Measurements from ENCODE around the gene PRDM16. TPM values are rescaled to one million over a fixed set of nuclear protein-coding genes. Genes with fewer than 3 reads are reported as not detected.

PRDM16 gene
- total RNA-seq, 1 experiment from 2014 or later = 0.04 TPM

- ChIA-PET CTCF (no interaction called here), POLR2A (ENCODE audit: unreplicated experiment) (no interaction called here)
- Histone ChIP-seq H3K79me2 (ENCODE audit: low read length) (no peaks in the 10 kb centered on the region), H3K4me3 (ENCODE audit: low read length) (no peak overlapping the region), H3K27ac (ENCODE audit: low read length) (no peak overlapping the region), H3K9me3 (ENCODE audit: low read length) (no peaks in the 10 kb centered on the region), H4K20me1 (ENCODE audit: low read length) (no peaks in the 10 kb centered on the region), H3K9ac (ENCODE audit: low read length) (no peak overlapping the region), H3K27me3 (ENCODE audit: low read length) (peaks cover 100% of the 10 kb centered on the region), H3F3A (ENCODE audit: low read length, unreplicated experiment) (no peaks in the 10 kb centered on the region), H2AFZ (ENCODE audit: low read length) (no peak overlapping the region), H3K4me2 (ENCODE audit: low read length) (no peak overlapping the region), H3K36me3 (ENCODE audit: low read depth, low read length) (no peaks in the 10 kb centered on the region), H3K9me2 (replicated peaks; ENCODE audit: low read length) (no peaks in the 10 kb centered on the region), H3K4me1 (ENCODE audit: insufficient read depth, low read length) (0 out of 2 replicates have a peak, but pooled peaks cover 6% of the 10 kb centered on the region)
- no peak for DNase-seq
- no peak for TF ChIP-seq EZH2phosphoT487 (IDR thresholded peaks at IDR 0.05; ENCODE audit: borderline replicate concordance, low read length)
- TF ChIP-seq, protein P1, sequence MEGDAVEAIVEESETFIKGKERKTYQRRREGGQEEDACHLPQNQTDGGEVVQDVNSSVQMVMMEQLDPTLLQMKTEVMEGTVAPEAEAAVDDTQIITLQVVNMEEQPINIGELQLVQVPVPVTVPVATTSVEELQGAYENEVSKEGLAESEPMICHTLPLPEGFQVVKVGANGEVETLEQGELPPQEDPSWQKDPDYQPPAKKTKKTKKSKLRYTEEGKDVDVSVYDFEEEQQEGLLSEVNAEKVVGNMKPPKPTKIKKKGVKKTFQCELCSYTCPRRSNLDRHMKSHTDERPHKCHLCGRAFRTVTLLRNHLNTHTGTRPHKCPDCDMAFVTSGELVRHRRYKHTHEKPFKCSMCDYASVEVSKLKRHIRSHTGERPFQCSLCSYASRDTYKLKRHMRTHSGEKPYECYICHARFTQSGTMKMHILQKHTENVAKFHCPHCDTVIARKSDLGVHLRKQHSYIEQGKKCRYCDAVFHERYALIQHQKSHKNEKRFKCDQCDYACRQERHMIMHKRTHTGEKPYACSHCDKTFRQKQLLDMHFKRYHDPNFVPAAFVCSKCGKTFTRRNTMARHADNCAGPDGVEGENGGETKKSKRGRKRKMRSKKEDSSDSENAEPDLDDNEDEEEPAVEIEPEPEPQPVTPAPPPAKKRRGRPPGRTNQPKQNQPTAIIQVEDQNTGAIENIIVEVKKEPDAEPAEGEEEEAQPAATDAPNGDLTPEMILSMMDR (conservative IDR thresholded peaks at IDR 0.05; ENCODE audit: low read depth, low read length) = no peak
- TF ChIP-seq EZH2 (IDR thresholded peaks at IDR 0.05; ENCODE audit: low read length, unreplicated experiment) = no peak
- BruUV-seq (replicated peaks) = no TSS peak
- no peak for ATAC-seq
- intact Hi-C loops (cut with micrococcal nuclease) = no loop called here
Measured at GRCh38 chr1:3137111-3138100, 68.4 kb downstream of the PRDM16 start.

GRCh38 chr1:3138623-3139151, 69.7 kb downstream of the PRDM16 start:
- POLR2A ChIA-PET (ENCODE audit: unreplicated experiment) = no interaction called here
- H3K4me1 ChIP-seq (ENCODE audit: insufficient read depth, low read length) = 0 out of 2 replicates have a peak, but pooled peaks cover 4% of the 10 kb centered on the region
- no peak overlapping the region for H3K4me3 ChIP-seq (ENCODE audit: low read length)
- H3F3A ChIP-seq (ENCODE audit: low read length, unreplicated experiment) = no peaks in the 10 kb centered on the region
- H3K27ac ChIP-seq (ENCODE audit: low read length) = no peak overlapping the region
- BruUV-seq (replicated peaks) = no TSS peak
- no peak overlapping the region for H3K4me2 ChIP-seq (ENCODE audit: low read length)
- intact Hi-C loops (cut with micrococcal nuclease) = no loop called here
- H3K9me2 ChIP-seq (replicated peaks; ENCODE audit: low read length) = no peaks in the 10 kb centered on the region
- H3K9ac ChIP-seq (ENCODE audit: low read length) = no peak overlapping the region
- DNase-seq (no peak), ATAC-seq (no peak)
- CTCF ChIA-PET = no interaction called here
- peaks cover 100% of the 10 kb centered on the region for H3K27me3 ChIP-seq (ENCODE audit: low read length)
- H2AFZ ChIP-seq (ENCODE audit: low read length) = no peak overlapping the region
- no peaks in the 10 kb centered on the region for H3K36me3 ChIP-seq (ENCODE audit: low read depth, low read length)
- no peaks in the 10 kb centered on the region for H3K79me2 ChIP-seq (ENCODE audit: low read length)
- TF ChIP-seq EZH2phosphoT487 (IDR thresholded peaks at IDR 0.05; ENCODE audit: borderline replicate concordance, low read length) (no peak), EZH2 (IDR thresholded peaks at IDR 0.05; ENCODE audit: low read length, unreplicated experiment) (no peak)
- TF ChIP-seq, protein P1 (conservative IDR thresholded peaks at IDR 0.05; ENCODE audit: low read depth, low read length) = no peak
- no peaks in the 10 kb centered on the region for H4K20me1 ChIP-seq (ENCODE audit: low read length)
- H3K9me3 ChIP-seq (ENCODE audit: low read length) = no peaks in the 10 kb centered on the region

DNA sequence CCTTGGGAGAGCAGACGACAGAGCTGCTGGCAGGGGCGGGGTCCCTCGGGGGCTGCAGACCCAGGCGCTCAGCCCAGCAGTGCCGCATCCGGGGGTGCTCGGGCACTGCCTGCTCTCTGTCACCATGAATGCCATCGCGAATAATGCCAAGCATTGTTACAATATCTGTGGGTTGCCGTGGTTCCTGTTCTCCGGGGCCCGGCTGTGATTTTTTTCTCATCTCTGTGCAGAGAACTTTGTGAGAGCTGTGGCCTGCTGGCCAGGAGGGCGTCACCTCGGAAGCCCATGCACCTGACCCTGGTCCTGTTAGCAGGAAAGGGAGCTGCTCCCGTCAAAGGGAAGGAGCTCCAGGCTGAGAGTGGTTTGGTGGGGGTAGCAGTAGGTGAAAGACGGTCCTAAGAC, 70.4 kb downstream of the PRDM16 start:
- Histone ChIP-seq H3K9ac (ENCODE audit: low read length) (no peak overlapping the region), H3K9me3 (ENCODE audit: low read length) (no peaks in the 10 kb centered on the region), H3K27me3 (ENCODE audit: low read length) (peaks cover 100% of the 10 kb centered on the region), H3K79me2 (ENCODE audit: low read length) (no peaks in the 10 kb centered on the region), H4K20me1 (ENCODE audit: low read length) (no peaks in the 10 kb centered on the region), H3F3A (ENCODE audit: low read length, unreplicated experiment) (no peaks in the 10 kb centered on the region), H3K9me2 (replicated peaks; ENCODE audit: low read length) (no peaks in the 10 kb centered on the region), H3K4me1 (ENCODE audit: insufficient read depth, low read length) (no peaks in the 10 kb centered on the region), H3K27ac (ENCODE audit: low read length) (no peak overlapping the region), H3K36me3 (ENCODE audit: low read depth, low read length) (no peaks in the 10 kb centered on the region), H3K4me2 (ENCODE audit: low read length) (no peak overlapping the region), H2AFZ (ENCODE audit: low read length) (no peak overlapping the region), H3K4me3 (ENCODE audit: low read length) (no peak overlapping the region)
- POLR2A ChIA-PET (ENCODE audit: unreplicated experiment) = no interaction called here
- TF ChIP-seq EZH2phosphoT487 (IDR thresholded peaks at IDR 0.05; ENCODE audit: borderline replicate concordance, low read length) (no peak), EZH2 (IDR thresholded peaks at IDR 0.05; ENCODE audit: low read length, unreplicated experiment) (no peak)
- TF ChIP-seq, protein P1 (conservative IDR thresholded peaks at IDR 0.05; ENCODE audit: low read depth, low read length) = no peak
- no TSS peak for BruUV-seq (replicated peaks)
- no peak for ATAC-seq
- no peak for DNase-seq
- CTCF ChIA-PET = no interaction called here
- intact Hi-C loops (cut with micrococcal nuclease) = no loop called here
